H1 (cell line): ENCODE measurements around the gene CADM1. TPM values are rescaled to one million over a fixed set of nuclear protein-coding genes. Genes with fewer than 3 reads are reported as not detected.

Experiments
- CTCF ChIA-PET: fragments of 300-600 bp; sonication (Branson Sonifier 250); formaldehyde crosslinking; loops from one replicate; lab custom pipeline; 2021; ENCODE audit not compliant: partially characterized antibody; lab: Charles Lee
- POLR2A ChIA-PET: fragments of 300-600 bp; sonication (Branson Sonifier 250); formaldehyde crosslinking; loops from one replicate; lab custom pipeline; 2021; ENCODE audit warnings: inconsistent platforms; ENCODE audit not compliant: partially characterized antibody; lab: Charles Lee
- DNase-seq, 2 experiments: peaks; one replicate each; pipeline versions ENCODE4 v3.0.0 to v3.0.0-alpha.2; 2010 to 2022; ENCODE audit warnings: low spot score in 2 of 2, low read depth in 1 of 2, mixed read lengths in 1 of 2
- FAIRE-seq: peaks from 2 replicates; lab custom pipeline; 2011; peaks lifted over from hg19 to GRCh38; lab: Jason Lieb, UNC
- H2AFZ ChIP-seq: 2 replicates; pipeline ENCODE4 v1.8.1; 2012; ENCODE audit warnings: low read length, inconsistent platforms
- H2AK5ac ChIP-seq: 2 replicates; pipeline ENCODE4 v1.6.1; 2013; ENCODE audit warnings: low read depth, low read length
- H2BK120ac ChIP-seq: replicated peaks from 2 replicates; pipeline ENCODE3; 2013; ENCODE audit warnings: low read depth, low read length, inconsistent platforms
- H2BK12ac ChIP-seq: 2 replicates; pipeline ENCODE4 v1.6.1; 2013; ENCODE audit warnings: low read depth, low read length
- H2BK15ac ChIP-seq: 2 replicates; pipeline ENCODE4 v1.6.1; 2013; ENCODE audit warnings: low read length
- H2BK20ac ChIP-seq: 2 replicates; pipeline ENCODE4 v1.6.1; 2013; ENCODE audit warnings: low read length
- H2BK5ac ChIP-seq: 2 replicates; pipeline ENCODE4 v1.6.1; 2013; ENCODE audit warnings: low read depth, low read length
- H3K14ac ChIP-seq: 2 replicates; pipeline ENCODE4 v1.6.1; 2013; ENCODE audit warnings: inconsistent platforms; ENCODE audit not compliant: insufficient read length
- H3K18ac ChIP-seq: 2 replicates; pipeline ENCODE4 v1.6.1; 2013; ENCODE audit warnings: low read length; ENCODE audit errors: extremely low read depth
- H3K23ac ChIP-seq: 2 replicates; pipeline ENCODE4 v1.6.1; 2013; ENCODE audit warnings: inconsistent platforms; ENCODE audit not compliant: insufficient read length
- H3K23me2 ChIP-seq: 2 replicates; pipeline ENCODE4 v1.6.1; 2013; ENCODE audit warnings: low read depth, low read length
- H3K27ac ChIP-seq: 2 replicates; pipeline ENCODE4 v1.6.1; 2011; ENCODE audit warnings: low read depth, low read length, inconsistent platforms
- H3K27me3 ChIP-seq, 4 experiments: replicated peaks in 1 of 4; 1 replicate in 1 of 4; 2 replicates in 3 of 4; pipeline versions ENCODE4 v1.6.1 to v1.8.1; 2011 to 2013; ENCODE audit warnings: low read length in 3 of 4, mild to moderate bottlenecking in 3 of 4, inconsistent platforms in 2 of 4, mixed read lengths in 2 of 4, moderate library complexity in 1 of 4; ENCODE audit not compliant: control insufficient read depth in 3 of 4, insufficient read depth in 3 of 4; ENCODE audit errors: extremely low read depth in 1 of 4
- H3K36me3 ChIP-seq, 4 experiments: 2 replicates each; pipeline versions ENCODE4 v1.6.1 to v1.8.1; 2011 to 2013; ENCODE audit warnings: mild to moderate bottlenecking in 4 of 4, low read length in 3 of 4, moderate library complexity in 2 of 4, control low read depth in 1 of 4, inconsistent platforms in 1 of 4; ENCODE audit not compliant: insufficient read depth in 4 of 4, control insufficient read depth in 2 of 4
- H3K4ac ChIP-seq: replicated peaks from 2 replicates; pipeline ENCODE3; 2013; ENCODE audit warnings: low read length, low read depth, mixed read lengths, inconsistent platforms; ENCODE audit not compliant: insufficient read length
- H3K4me1 ChIP-seq, 4 experiments: replicated peaks in 1 of 4; 1 replicate in 1 of 4; 2 replicates in 3 of 4; pipeline versions ENCODE4 v1.6.1 to v1.8.1; 2011 to 2013; ENCODE audit warnings: low read length in 3 of 4, inconsistent platforms in 2 of 4, mixed read lengths in 1 of 4; ENCODE audit not compliant: insufficient read depth in 4 of 4, control insufficient read depth in 3 of 4
- H3K4me2 ChIP-seq, 2 experiments: 2 replicates each; pipeline versions ENCODE4 v1.6.1 to v1.8.1; 2011 to 2013; ENCODE audit warnings: low read depth in 2 of 2, low read length in 2 of 2, control low read depth in 1 of 2, inconsistent platforms in 1 of 2, mild to moderate bottlenecking in 1 of 2; ENCODE audit not compliant: insufficient read depth in 1 of 2
- H3K4me3 ChIP-seq, 4 experiments: fragments of 200-600, 300-600 bp in 1 of 4; sonication (generic), shearing (Covaris generic), sonication (Bioruptor Twin) in 1 of 4; 2 replicates each; pipeline versions ENCODE4 v1.5.1 to v1.8.1; 2011 to 2016; ENCODE audit warnings: low read length in 4 of 4, low read depth in 3 of 4, control low read depth in 2 of 4, inconsistent platforms in 2 of 4, mild to moderate bottlenecking in 2 of 4, mixed read lengths in 1 of 4, moderate library complexity in 1 of 4; ENCODE audit not compliant: insufficient read depth in 2 of 4; ENCODE audit errors: extremely low read depth in 1 of 4
- H3K56ac ChIP-seq: replicated peaks from 2 replicates; pipeline ENCODE3; 2013; ENCODE audit warnings: low read depth, mild to moderate bottlenecking, mixed read lengths, low read length, inconsistent platforms; ENCODE audit not compliant: insufficient read length
- H3K79me1 ChIP-seq: 2 replicates; pipeline ENCODE4 v1.6.1; 2013; ENCODE audit warnings: low read depth, low read length, control low read depth
- H3K79me2 ChIP-seq, 2 experiments: 2 replicates each; pipeline versions ENCODE4 v1.6.1 to v1.8.1; 2012 to 2013; ENCODE audit warnings: low read length in 2 of 2, mild to moderate bottlenecking in 2 of 2, inconsistent platforms in 1 of 2; ENCODE audit not compliant: insufficient read depth in 2 of 2, control insufficient read depth in 1 of 2
- H3K9ac ChIP-seq, 4 experiments: replicated peaks in 1 of 4; 1 replicate in 1 of 4; 2 replicates in 3 of 4; pipeline versions ENCODE4 v1.6.1 to v1.8.1; 2011 to 2013; ENCODE audit warnings: low read depth in 3 of 4, low read length in 3 of 4, control low read depth in 2 of 4, mild to moderate bottlenecking in 2 of 4, moderate library complexity in 2 of 4, inconsistent platforms in 1 of 4; ENCODE audit errors: extremely low read depth in 1 of 4
- H3K9me3 ChIP-seq, 2 experiments: 2 replicates each; pipeline versions ENCODE4 v1.6.1 to v1.8.1; 2012 to 2013; ENCODE audit warnings: mild to moderate bottlenecking in 2 of 2, moderate library complexity in 2 of 2, control low read depth in 1 of 2, inconsistent platforms in 1 of 2, low read depth in 1 of 2, low read length in 1 of 2, mixed read lengths in 1 of 2; ENCODE audit not compliant: insufficient read depth in 2 of 2
- H4K20me1 ChIP-seq, 2 experiments: replicated peaks in 1 of 2; 2 replicates each; pipeline versions ENCODE3 to v1.8.1; 2011 to 2013; ENCODE audit warnings: inconsistent platforms in 2 of 2, low read length in 2 of 2, mild to moderate bottlenecking in 1 of 2; ENCODE audit not compliant: insufficient read depth in 2 of 2, control insufficient read depth in 1 of 2
- H4K5ac ChIP-seq: 2 replicates; pipeline ENCODE4 v1.6.1; 2013; ENCODE audit warnings: low read length, low read depth, mixed read lengths, inconsistent platforms; ENCODE audit not compliant: insufficient read length
- H4K8ac ChIP-seq: 2 replicates; pipeline ENCODE4 v1.8.0; 2013; ENCODE audit warnings: mild to moderate bottlenecking, moderate library complexity, low read length, inconsistent platforms; ENCODE audit not compliant: insufficient read depth; ENCODE audit errors: extremely low read depth
- H4K91ac ChIP-seq: replicated peaks from 2 replicates; pipeline ENCODE3; 2013; ENCODE audit warnings: low read length, mixed read lengths, inconsistent platforms; ENCODE audit not compliant: insufficient read length
- ASH2L ChIP-seq: fragments of 200-600, 300-600 bp; sonication (generic); IDR thresholded peaks from one replicate; pipeline ENCODE4 v1.7.1; 2017; ENCODE audit warnings: low read length
- CHD1 ChIP-seq: IDR thresholded peaks from 2 replicates; pipeline ENCODE4 v1.6.1; 2012; ENCODE audit warnings: low read depth, low read length, improper control_type of control experiment
- CTBP2 ChIP-seq: IDR thresholded peaks from 2 replicates; pipeline ENCODE4 v1.7.0; 2011; ENCODE audit warnings: borderline replicate concordance, mild to moderate bottlenecking, moderate library complexity, mixed read lengths, low read length; ENCODE audit not compliant: insufficient read depth, insufficient read length
- JUN ChIP-seq: IDR thresholded peaks from 2 replicates; pipeline ENCODE4 v1.6.1; 2011; ENCODE audit warnings: low read depth, mild to moderate bottlenecking, improper control_type of control experiment, low read length
- NRF1 ChIP-seq: IDR thresholded peaks from 2 replicates; pipeline ENCODE4 v1.6.1; 2011; ENCODE audit warnings: mild to moderate bottlenecking, low read depth, low read length, improper control_type of control experiment
- POLR2AphosphoS5 ChIP-seq: IDR thresholded peaks from 2 replicates; pipeline ENCODE4 v1.6.1; 2011; ENCODE audit warnings: low read depth, low read length
- RFX5 ChIP-seq: IDR thresholded peaks from 2 replicates; pipeline ENCODE4 v1.6.1; 2011; ENCODE audit warnings: low read depth, low read length, improper control_type of control experiment, borderline replicate concordance
- SAP30 ChIP-seq: fragments of 300-600 bp; sonication (generic); IDR thresholded peaks from 2 replicates; pipeline ENCODE4 v1.7.1; 2012; ENCODE audit warnings: low read length, moderate library complexity, mild to moderate bottlenecking, inconsistent platforms; ENCODE audit not compliant: insufficient read depth, insufficient replicate concordance
- SP4 ChIP-seq: IDR thresholded peaks from 2 replicates; pipeline ENCODE4 v1.6.1; 2012; ENCODE audit warnings: low read length, inconsistent platforms
- SRF ChIP-seq: IDR thresholded peaks from 2 replicates; pipeline ENCODE4 v1.6.1; 2011; ENCODE audit warnings: mild to moderate bottlenecking, low read depth, low read length, moderate library complexity
- TCF12 ChIP-seq: IDR thresholded peaks from 2 replicates; pipeline ENCODE4 v1.6.1; 2011; ENCODE audit warnings: low read depth, mild to moderate bottlenecking, low read length
- polyA plus RNA-seq, 7 experiments: library from polyadenylated mRNA; depleted of rRNA in 3 of 7; stranded (reverse) in 5 of 7; unstranded in 2 of 7; fragments of >200 nt in 5 of 7; fragments of 200-250 nt in 2 of 7; gene quantifications; 1 replicate in 5 of 7; 2 replicates in 1 of 7; 4 replicates in 1 of 7; pipeline versions ENCODE4 v1.2.1 to v1.2.3, GENCODE V29; 2011 to 2013; ENCODE audit warnings: missing spikeins in 2 of 7, mixed read lengths in 2 of 7
- total RNA-seq: library from RNA; stranded (reverse); fragmentation: NEBNext Ultra II Directional; extraction: Animal tissue kit (Norgen Biotek cat#: 25700); gene quantifications from 2 replicates; pipeline ENCODE4 v1.2.1, GENCODE V29; 2021
- TF ChIP-seq, protein P1 (sequence below): IDR thresholded peaks from 2 replicates; pipeline ENCODE4 v1.6.1; 2011; ENCODE audit warnings: low read depth, mild to moderate bottlenecking, low read length; ENCODE audit not compliant: insufficient read depth
- TF ChIP-seq, protein P2 (sequence below), 3 experiments: IDR thresholded peaks; 1 replicate in 2 of 3; 2 replicates in 1 of 3; pipeline versions ENCODE4 v1.5.1 to v1.6.1; 2011; ENCODE audit warnings: low read length in 3 of 3, mild to moderate bottlenecking in 3 of 3, inconsistent platforms in 2 of 3, low read depth in 1 of 3, moderate library complexity in 1 of 3; ENCODE audit not compliant: insufficient read depth in 1 of 3; ENCODE audit errors: control extremely low read depth in 1 of 3

CADM1 gene
- total and polyA plus RNA-seq, 2 of the 8 experiments (the other 6 are each of a cell fraction or from before 2014, with no cell fraction given), result 8.3 to 25.3 TPM

DNA sequence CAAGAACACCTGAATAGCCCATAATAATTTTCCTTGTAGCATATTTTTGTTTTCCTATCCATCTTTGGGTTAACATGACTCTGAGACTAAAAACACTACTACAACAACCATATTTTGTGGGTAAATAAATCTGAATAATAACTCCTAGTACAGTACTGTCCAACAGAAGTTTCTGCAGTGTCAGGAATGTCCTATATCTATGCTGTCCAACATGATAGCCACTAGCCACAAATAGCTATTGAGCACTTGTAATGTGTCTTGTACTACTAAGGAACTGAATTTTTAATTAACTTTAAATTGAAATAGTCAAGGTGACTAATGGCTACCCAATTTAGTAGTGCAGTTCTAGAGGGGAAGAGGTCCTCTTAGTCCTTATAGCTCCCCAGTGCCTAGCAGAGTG is 135.6 kb downstream of the CADM1 start:
- no peaks in the 10 kb centered on the region for H3K9me3 ChIP-seq
- H4K8ac ChIP-seq, result no peak overlapping the region
- H3K56ac ChIP-seq, result no peak overlapping the region
- peaks cover 0 to 1% of the 10 kb centered on the region in 2 experiments for H4K20me1 ChIP-seq
- H3K14ac ChIP-seq, result no peak overlapping the region
- H2BK12ac ChIP-seq, result no peak overlapping the region
- no peak overlapping the region for H3K27ac ChIP-seq
- H3K36me3 ChIP-seq, result no peaks in the 10 kb centered on the region
- no peak overlapping the region for H3K23ac ChIP-seq
- H3K4me1 ChIP-seq, result peaks cover 0 to 6% (median 0%) of the 10 kb centered on the region in 4 experiments; a peak in 2 of 7 replicates
- no peak overlapping the region for H2BK5ac ChIP-seq
- H3K4ac ChIP-seq, result no peak overlapping the region
- H3K18ac ChIP-seq, result no peak overlapping the region
- ChIA-PET CTCF (no interaction called here), POLR2A (no interaction called here)
- FAIRE-seq (no peak), DNase-seq (no peak)
- no peak overlapping the region for H4K91ac ChIP-seq
- no peaks in the 10 kb centered on the region for H3K27me3 ChIP-seq
- H2AK5ac ChIP-seq, result no peak overlapping the region
- H3K9ac ChIP-seq, result peak overlapping the region in 1 of 4 experiments; percentile 34; a peak in 1 of 7 replicates
- no peaks in the 10 kb centered on the region for H3K79me1 ChIP-seq
- H4K5ac ChIP-seq, result no peak overlapping the region
- no peak overlapping the region for H2BK120ac ChIP-seq
- H2AFZ ChIP-seq, result no peak overlapping the region
- no peak overlapping the region for H2BK20ac ChIP-seq
- no peak overlapping the region for H3K4me3 ChIP-seq
- H2BK15ac ChIP-seq, result no peak overlapping the region
- no peaks in the 10 kb centered on the region for H3K23me2 ChIP-seq
- H3K4me2 ChIP-seq, result no peak overlapping the region
- no peaks in the 10 kb centered on the region for H3K79me2 ChIP-seq
- TF ChIP-seq, protein P1, sequence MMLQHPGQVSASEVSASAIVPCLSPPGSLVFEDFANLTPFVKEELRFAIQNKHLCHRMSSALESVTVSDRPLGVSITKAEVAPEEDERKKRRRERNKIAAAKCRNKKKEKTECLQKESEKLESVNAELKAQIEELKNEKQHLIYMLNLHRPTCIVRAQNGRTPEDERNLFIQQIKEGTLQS, result no peak
- TF ChIP-seq CTBP2, result no peak
- no peak for TF ChIP-seq SP4
- TF ChIP-seq, protein P2, sequence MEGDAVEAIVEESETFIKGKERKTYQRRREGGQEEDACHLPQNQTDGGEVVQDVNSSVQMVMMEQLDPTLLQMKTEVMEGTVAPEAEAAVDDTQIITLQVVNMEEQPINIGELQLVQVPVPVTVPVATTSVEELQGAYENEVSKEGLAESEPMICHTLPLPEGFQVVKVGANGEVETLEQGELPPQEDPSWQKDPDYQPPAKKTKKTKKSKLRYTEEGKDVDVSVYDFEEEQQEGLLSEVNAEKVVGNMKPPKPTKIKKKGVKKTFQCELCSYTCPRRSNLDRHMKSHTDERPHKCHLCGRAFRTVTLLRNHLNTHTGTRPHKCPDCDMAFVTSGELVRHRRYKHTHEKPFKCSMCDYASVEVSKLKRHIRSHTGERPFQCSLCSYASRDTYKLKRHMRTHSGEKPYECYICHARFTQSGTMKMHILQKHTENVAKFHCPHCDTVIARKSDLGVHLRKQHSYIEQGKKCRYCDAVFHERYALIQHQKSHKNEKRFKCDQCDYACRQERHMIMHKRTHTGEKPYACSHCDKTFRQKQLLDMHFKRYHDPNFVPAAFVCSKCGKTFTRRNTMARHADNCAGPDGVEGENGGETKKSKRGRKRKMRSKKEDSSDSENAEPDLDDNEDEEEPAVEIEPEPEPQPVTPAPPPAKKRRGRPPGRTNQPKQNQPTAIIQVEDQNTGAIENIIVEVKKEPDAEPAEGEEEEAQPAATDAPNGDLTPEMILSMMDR (IDR thresholded peaks at IDR 0.05; ENCODE audit: control extremely low read depth in 1 of 3, insufficient read depth in 1 of 3, low read depth in 1 of 3, low read length in 3 of 3), result no peak
- no peak for TF ChIP-seq SRF
- TF ChIP-seq JUN, result no peak
- no peak for TF ChIP-seq RFX5
- no peak for TF ChIP-seq CHD1
- TF ChIP-seq NRF1, result no peak
- TF ChIP-seq SAP30, result no peak
- no peak for TF ChIP-seq POLR2AphosphoS5
- TF ChIP-seq TCF12, result no peak
- TF ChIP-seq ASH2L, result no peak
